Measurements from ENCODE around the gene DEPDC1B.

DNA sequence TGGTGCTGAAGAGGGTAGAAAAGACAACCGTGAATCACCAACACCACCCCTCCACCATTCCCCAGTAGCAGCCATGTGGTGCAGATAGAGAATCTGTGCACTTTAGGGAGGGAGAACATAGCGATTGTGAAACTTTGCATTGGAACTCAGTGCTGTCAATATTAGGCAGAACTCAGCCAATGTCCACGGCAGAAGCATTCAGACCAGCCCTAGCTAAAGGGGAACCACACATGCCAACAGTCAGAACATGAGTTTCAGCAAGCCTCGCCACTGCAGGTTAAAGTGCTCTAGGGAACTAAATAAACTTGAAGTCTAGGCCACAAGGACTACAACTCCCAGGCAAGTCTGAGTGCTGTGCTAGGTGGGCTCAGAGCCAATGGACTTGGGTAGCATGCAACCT, 38.5 kb upstream of the DEPDC1B start:
- TF ChIP-seq EZH2 (IDR thresholded peaks at IDR 0.05; ENCODE audit: insufficient read depth, poor library complexity, severe bottlenecking) (no peak), EZH2phosphoT487 (IDR thresholded peaks at IDR 0.05; ENCODE audit: insufficient read depth, low read depth) (no peak)
